ENCODE results near the gene CD2BP2.
"Not testable (repeated sequence)": the region's sequence is repeated elsewhere in the genome, so short reads cannot be mapped to it uniquely, and the experiment has no call there.

CD2BP2 gene

DNA sequence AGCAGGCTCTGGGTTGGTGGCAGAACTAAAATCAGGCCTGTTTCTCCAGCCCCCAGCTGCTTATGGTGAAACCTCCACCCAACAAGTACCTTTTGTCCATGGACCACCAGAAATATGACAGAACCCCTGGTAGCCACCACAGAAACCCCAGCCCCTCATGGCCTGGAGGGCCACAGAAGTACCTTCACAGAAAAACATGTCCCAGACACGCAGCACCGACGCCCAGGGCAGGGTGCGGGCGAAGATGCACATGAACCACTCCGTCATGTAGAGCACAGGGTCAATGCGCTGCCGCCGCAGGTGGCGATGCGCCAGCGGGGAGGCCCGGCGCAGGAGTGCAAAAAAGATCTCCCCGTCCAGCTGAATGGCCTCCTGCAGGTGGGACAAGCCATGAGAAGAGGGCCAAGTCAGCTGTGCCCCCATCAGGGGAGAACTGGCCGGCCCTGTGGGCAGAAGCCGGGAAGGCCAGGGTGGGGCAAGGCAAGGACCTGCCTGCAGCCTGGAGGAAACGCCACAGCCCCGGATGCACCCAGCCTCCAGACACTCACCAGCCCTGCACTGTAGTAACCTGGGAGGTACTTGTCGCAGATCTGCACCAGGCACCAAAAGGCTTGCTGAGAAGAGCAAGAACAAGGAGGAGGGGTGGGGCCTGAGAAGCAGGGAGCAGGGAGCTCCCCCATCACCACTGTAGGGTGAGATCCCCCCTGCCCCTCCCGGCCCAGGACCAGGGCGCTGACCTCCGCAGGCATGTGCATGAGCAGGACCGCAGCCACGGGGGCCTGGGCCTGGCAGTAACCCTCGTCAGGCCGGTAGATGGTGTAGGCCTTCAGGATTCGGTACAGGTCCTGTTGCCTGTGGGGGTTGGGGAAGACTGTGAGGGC lies 4.1 kb upstream of the CD2BP2 start:
- DNase-seq: no peak

DNA sequence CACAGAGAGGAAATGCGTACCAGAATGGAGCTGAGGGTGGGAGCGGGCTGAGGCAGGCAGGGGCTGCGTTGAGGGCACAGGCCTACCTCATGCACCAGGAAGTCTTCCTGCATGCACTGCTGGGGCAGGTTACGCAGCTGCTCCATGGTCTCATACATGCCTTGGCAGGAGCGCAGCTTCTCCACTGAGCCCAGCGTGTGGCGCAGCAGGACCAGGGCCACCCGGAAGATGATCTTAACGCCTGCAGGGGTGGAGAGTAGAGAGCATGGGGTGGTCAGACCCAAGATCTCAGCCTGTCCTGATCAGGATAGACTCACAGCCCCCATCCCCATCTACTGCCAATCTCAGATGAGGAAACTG lies 3.4 kb upstream of the CD2BP2 start:
- no peak for DNase-seq

DNA sequence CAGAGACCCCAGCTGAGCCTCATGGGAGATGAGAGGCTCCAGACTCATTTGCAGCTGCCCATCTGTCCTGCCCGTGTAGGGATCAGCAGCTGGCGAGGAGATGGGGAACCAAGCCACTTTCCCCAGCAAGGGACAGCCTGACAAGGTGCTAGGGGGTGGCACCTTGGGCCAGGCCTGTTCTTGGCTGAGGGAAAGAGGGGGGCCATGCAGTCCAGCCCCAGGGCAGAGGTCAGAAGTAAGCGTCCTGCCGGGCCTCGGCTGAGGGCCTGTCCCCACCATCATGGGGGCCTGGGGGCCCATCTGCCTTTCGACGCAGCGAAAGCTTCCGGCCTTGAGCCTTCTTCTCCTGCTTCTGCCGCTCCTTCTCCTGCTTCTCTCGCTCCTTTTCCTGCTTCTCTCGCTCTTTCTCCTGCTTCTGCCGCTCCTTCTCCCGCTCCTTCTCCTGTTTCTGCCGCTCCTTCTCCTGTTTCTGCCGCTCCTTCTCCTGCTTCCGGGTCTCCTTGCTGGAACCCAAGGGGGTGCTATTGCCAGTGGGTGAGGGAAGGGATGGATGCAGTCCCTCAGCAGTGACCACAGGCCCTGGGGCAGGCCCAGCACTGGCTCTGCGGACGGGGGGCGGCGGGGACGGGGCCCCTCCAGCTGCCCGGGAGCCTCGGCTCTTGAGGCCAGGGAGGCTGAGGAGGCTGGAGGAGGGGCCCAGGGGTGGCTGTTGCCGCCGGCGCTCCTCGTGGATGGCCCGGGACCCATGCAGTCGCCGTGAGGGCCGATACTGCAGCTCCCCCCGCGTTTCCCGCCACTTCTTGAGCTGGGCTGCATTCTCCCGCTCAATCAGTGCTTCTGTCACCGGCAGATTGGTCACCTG lies 2.8 kb upstream of the CD2BP2 start:
- no peak for DNase-seq

DNA sequence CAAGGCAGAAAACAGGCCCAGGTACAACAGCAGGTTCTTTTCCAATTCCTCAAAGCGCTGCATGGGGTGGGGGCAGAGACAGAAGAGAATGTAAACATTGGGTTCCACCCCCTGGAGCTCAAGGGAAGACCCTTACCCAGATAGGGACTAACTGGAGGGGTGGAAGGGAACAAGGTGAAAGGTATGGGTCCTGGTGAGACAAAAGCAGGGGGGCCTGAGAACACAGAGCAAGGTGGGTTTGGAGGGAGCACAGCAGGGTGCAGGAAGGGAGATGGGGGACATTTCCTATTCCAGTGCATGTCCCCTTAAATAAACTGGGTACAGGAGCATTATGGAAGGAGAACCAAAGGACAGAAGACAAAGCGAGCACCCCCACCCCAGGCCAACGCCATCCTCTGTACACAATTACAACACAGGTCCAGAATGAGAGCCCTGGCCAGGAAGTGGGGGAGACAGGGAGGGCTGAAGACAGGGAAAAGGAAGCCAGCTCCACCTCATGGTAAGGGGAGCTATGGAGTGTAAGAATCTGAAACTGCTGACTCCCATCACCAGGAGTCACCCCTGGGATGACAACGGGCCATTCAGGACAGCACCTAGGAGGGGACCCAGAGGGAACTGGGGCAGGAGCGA lies 2.1 kb upstream of the CD2BP2 start:
- DNase-seq: no peak

DNA sequence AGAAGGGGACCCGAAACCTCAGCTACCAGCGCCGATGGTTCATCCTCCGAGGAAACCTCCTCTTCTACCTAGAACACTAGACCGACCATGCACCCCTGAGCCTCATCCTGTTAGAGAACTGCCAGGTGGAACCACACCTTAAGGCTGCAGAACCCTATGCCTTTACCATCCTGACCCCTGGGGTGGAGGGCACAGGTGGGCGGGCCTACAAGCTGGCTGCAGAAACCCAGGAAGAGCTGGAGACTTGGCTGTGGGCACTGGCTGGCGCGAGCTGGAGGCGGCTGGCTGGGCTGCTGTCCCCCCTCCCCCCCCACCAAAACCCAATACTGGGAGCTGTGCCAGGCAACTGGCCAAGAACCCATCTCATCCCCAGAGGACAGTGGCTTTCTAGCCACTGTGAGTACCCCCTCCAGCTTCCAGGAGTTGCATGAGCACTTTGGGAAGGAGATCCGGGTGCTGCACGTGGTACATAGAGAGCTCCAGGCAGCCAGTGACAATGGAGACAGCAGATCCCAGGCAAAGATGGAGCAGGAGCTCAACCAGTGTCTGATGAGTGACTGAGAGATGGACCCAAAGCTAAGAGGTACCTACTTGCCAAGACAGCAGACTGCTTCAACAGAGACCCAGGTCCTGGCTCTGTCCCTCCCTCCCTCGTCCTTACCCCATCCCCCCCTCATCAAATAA lies 1.4 kb upstream of the CD2BP2 start:
- no peak for DNase-seq

DNA sequence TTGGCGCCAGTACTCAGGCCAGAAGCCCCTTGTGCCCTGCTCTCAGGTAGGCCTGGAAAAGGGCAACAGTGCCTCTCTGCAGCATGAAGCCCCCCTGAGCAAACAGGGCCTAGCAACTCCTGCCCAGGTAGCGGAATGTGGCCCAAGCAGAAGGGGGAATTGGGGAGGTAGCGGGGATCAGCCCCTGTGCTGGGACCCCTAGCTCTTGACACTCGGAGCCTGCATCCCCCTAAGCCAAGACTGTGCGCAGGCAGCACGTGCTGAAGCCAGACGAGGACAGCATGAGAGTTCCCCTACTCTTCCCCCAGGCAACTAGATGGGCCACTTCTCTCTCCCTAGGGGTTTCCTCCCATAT lies 823 bp upstream of the CD2BP2 start:
- no peak for DNase-seq

DNA sequence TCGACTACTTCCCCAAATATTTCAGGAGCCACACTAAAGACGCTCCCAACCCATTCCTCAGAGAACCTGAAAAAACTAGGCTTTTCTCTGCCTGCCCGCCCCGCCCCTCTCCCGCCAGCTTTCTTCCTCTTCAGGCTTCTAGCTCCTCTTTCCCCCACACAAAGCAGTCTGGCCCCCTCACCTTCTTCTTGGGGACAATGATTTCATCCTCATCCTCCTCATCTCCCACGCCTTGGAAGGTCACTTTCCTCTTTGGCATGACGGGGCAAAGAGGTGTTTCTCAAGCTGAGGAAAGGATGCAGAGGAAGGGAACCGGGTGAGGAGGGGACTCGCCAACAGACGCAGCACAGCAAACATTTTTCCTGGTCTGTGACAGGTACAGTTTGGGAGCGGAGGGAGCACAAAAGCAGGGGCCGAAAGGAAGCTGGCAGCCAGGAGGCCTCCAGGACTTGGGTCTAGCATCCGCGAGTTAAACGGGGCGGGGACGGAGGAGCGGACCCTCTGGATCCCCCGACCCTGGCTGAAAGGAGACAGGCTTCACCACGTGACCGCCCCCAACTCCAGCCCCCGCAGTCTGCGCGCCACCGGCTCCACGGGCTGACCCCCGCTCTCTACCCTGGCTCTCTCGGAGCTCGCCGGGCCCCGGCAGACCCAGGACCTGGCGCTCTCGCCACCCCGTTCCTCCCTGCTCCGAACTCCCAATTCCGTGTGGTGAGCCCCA lies 525 bp downstream of the CD2BP2 start:
- no peak for DNase-seq

DNA sequence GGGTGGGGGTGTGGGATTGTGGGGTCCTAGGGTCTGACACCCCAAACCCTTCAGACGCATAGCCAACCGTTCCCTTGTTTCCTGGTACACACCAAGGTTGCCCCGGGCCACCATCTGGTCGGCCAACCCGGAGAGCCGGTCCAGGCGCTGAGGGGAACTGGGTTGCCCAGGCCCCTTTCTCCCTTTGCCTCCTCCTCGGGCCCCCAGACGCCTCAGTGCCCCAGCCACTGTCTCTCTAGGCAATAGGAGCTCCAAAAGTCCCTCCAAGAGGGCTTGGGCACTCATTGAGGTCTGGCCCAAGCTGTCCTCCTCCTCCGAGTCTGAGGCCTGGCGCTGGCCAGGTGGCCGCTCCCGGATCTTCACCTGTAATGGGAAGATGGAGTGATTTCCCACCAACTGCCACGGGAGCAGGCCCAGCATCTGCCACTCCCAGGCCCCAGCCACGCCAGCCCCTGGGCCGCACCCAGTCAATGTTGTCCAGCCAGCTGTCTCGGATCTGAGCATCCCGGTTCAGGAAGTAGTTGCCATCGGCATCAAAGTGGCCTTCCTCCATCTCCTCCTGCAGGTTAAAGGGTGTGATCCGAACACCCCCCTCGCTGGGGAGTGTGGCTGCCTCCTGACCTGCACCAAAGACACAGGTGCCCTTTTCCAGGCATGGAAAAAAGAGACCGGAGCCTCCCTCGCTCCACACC lies 1.5 kb downstream of the CD2BP2 start:
- DNase-seq: no peak

DNA sequence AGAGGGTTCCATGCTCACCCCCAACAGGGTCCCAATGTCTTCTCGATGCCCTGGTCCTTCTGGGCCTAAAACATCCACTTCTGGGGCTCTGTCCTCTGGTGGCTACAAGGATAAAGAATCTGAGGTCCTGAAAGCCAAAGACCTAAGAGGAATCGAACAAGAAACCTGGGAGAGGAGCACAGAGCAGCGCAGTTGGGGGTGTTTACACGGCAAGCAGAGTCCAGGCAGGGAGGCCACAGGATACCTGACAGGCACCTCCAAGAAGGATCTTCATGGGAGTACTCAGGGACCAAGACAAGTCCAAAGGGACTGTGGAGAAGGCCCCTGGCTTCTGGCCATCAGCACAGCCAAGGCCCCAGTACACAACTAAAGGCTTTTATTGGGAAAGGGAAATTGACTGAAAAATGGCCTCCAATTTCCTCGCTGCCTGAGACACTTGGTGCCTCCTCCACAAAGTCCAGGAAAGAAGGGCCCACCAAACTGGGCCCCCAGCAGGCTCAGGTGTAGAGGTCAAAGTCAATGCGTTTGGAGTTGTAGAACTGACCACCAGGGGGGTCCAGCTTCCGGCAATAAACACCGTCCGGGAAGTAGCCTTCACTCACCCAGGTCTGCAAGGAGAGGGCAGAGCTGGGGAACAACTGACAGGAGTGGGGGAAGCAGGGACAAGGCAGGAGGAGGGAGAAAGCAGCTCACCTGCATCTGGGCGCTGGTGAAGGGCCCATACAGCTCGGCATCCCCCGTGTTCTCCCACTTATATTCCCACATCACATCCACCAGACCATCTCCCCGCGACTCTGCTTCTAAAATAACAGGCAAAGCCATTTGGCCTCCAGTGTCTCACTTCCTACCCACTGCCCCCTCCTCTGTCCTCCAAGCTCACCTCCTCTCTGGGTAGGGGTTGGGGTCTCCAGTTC lies 2.4 kb downstream of the CD2BP2 start:
- no peak for DNase-seq

DNA sequence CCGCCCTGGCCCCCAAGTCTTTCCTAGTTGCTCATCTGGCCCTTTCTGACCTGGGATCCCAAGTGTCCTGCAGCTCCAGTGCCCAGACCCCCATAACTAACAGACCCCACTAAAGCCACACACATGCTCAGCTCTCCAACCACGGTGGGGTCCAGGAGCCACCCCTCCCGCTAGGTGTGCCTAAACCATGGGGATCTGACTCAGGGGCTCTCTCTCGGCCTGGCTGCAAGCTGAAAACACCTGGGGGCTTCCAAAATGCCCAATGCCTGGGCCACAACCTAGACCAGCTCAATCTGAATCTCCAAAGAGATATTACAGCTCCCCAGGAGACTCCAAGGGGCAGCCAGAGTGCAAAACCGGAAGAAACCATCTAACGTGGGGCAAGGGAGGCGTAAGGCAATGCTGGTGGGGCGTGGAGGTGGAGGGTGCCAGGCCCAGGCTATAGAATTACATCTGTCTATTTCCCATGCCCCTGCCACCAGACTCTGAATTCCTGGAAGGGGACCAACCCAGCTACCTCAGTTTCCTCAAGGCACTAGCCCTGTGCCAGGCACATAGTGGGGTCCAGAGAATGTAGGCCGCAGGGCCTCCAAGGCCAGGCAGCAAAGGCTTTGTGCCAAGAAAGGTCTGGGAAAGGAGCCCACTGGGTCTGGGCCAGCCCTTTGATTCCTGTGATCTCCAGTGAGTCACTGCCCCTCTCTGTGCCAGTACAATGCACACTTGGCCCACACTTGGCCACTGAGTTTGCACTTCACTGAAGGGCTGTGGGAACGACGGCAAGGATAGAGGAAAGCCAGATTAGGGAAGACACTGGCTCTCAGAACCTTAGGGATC lies 3.3 kb downstream of the CD2BP2 start:
- no peak for DNase-seq

DNA sequence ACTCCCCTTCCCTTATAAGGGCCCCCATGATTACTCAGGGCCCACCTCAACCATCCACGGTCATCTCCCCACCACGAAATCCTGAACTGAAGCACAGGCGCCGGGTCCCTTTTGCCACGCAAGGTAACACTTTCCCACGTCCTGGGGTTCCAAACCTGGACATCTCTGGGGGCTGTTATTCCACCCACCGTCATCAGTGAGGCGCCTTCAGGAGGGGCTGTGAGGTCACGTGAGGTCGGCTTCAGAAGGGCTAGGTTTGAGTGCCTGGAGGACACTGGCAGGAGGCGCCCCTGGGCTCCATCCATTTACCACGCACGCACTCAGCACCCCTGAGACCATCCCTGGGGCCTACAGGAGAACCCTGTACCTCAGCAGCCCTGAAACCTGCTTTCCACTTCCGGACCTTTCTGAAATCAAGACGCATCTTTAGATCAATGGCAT lies 4.1 kb downstream of the CD2BP2 start:
- no peak for DNase-seq

DNA sequence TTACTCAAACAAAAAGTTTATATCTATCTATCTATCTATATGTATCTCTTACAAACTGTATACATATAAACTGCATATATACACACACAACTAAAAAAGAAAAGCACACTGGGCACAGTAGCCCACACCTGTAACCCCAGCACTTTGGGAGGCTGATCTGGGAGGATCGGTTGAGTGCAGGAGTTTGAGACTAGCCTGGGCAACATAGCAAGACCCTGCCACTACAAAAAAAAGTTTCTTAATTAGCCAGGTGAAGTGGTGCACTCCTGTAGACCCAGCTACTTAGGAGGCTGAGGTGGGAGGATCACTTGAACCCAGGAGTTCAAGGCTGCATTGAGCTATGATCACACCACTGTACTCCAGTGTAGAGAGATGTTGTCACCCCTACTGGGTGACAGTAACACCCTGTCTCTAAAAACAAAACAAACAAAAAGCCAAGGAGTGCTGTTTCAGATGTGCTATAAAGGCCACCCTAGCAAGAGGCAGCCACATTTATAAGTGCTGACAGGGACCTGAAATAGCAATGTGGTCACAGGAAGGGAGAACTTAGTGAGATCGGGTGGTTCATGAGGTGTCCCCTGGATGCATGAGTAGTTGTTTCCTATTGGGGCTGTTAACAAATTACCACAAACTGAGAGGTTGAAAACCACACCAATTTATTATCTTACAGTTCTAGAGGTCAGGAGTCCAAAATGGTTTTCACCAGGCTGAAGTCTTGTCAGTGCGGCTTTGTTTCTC lies 4.8 kb downstream of the CD2BP2 start:
- DNase-seq: peak; percentile 62

DNA sequence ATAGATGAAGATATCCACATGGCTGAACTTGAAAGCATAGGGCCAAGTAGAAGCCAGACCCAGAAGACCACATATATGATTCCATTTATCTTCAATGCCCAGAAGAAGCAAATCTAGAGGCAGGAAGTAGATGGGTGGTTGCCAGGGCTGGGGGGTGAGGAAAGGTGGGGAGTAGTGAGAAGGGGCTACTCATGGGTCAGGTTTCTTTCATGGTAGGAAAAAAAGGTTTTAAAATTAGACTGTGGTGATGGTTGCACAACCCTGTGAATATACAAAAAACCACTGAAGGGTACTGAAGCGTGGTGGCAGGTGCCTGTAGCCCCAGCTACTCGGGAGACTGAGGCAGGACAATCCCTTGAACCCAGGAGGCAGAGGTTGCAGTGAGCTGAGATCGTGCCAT lies 5.4 kb downstream of the CD2BP2 start:
- no peak for DNase-seq

DNA sequence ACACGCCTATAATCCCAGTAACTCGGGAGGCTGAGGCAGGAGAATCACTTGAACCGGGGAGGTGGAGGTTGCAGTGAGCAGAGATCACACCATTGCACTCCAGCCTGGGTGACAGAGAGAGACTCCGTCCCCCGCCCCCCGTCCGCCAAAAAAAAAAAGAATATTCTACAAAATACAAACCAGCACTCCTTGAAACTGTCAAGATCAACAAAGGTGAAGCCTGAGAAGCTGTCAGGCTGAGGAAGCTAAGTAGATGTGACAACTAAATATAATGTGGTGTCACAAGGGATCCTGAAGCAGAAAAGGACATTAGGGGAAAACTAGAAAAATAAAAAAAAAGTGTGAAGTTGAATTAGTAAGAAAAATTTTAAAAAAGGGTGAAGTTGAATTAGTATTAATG lies 6.2 kb downstream of the CD2BP2 start:
- DNase-seq: no peak

DNA sequence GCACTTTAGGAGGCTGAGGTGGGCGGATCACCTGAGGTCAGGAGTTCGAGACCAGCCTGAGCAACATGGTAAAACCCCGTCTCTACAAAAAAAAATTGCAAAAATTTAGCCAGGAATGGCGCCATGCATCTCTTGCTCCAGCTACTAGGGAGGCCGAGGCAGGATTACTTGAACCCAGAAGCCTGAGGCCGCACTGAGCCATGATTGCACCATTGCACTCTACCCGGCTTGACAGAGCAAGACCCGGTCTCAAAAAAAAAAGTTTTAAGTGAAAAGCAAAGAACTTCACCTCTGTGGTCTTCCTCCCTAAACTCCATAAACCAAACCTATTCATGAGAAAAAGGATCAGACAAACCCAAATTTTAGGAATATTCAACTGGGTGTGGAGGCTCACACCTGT lies 7.0 kb downstream of the CD2BP2 start:
- no peak for DNase-seq

DNA sequence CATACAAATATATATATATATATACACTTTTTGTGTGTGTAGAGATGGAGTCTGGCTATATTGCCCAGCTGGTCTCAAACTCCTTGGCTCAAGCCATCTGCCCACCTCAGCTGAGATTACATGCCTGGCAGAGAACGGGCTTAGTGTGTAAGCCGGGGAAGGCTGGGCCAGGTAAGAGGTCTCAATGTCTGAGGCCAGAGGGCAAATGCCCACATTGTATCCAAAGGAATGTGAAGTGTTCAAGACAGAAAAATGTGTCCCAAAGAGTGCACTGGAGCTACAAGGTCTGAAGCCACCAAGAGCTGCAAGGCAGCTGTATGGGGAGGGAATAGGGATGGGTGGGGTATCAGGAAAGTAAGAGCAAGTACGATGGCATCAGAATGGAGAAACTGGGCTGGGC lies 8.8 kb downstream of the CD2BP2 start:
- DNase-seq: no peak

DNA sequence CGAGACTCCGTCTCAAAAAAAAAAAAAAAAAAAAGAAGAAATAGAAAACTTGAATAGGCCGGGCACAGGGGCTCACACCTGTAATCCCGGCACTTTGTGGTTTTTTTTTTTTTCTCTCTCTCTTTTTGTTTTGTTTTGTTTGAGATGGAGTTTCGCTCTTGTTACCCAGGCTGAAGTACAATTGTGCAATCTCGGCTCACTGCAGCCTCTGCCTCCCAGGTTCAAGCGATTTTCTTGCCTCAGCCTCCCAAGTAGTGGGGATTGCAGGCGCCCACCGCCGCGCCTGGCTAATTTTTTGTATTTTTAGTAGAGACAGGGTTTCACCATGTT lies 11.7 kb downstream of the CD2BP2 start:
- DNase-seq: not testable (repeated sequence)

DNA sequence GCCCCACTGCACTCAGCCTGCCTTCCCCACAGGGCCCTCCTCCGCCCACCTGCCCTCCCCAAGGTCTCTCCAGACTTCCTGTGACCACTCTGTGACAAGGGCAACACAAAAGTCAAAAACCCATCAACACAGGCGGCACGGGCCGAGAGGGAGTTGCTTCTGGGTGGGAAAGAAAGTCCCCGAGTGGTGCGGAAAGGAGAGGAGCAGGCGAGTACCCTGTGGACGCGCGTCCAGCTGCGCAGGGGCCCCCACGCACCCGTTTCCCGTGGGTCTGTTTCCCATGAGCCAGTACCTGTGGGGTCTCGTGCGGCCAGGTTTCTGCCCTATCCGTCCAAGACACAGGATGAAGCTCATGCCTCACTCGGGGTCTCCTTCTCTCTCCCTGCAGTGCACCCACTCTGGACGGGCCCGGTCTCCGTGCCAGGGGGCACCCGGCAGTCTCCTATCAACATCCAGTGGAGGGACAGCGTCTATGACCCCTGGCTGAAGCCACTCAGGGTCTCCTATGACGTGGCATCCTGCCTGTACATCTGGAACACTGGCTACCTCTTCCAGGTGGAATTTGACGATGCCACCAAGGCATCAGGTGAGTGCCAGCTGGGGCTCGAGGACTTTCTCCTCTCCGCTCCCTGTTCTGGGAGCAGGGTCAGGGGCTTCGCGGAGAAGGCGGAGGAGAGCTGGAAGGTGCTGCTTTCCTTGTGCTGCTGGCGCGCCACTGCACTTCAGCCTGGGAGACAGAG lies 12.2 kb downstream of the CD2BP2 start:
- DNase-seq: no peak
